Measurements from ENCODE around the gene VSTM2B.

- TF ChIP-seq CTCF (conservative IDR thresholded peaks at IDR 0.05) (no peak), EZH2 (IDR thresholded peaks at IDR 0.05; ENCODE audit: low read depth) (no peak)
Observed at GRCh38 chr19:29499261-29499920, 26.4 kb upstream of the VSTM2B start.
